K562 (cell line): ENCODE measurements around the gene SERPINA9. TPM values are rescaled to one million over a fixed set of nuclear protein-coding genes. Genes with fewer than 3 reads are reported as not detected.

Experiments used
- ATAC-seq: fragments of 200-7000 bp; cut with Tn5 transposase; 3 replicates; pipeline ENCODE4 v1.9.1; 2020; ENCODE audit warnings: moderate library complexity
- BruUV-seq: library from RNA; stranded (reverse); fragments of 400-500 nt; replicated peaks from 2 replicates; lab custom pipeline; 2021; lab: Mats Ljungman, UMichigan
- CTCF ChIA-PET: fragments of 300-600 bp; formaldehyde crosslinking; extraction: SDS; loops from one replicate; lab custom pipeline; 2021; ENCODE audit warnings: low intra/inter-chr PET ratio; lab: Yijun Ruan, JAX
- POLR2A ChIA-PET: fragments of 300-600, 350-650 bp; sonication (Branson Sonifier 250); formaldehyde crosslinking; extraction: SDS; loops from one replicate; lab custom pipeline; 2021; ENCODE audit warnings: antibody characterized with exemption, inconsistent platforms; lab: Yijun Ruan, JAX
- DNase-seq, 4 experiments: peaks; one replicate each; pipeline versions ENCODE4 v3.0.0 to v3.0.0-alpha.2; 2011 to 2018; ENCODE audit warnings: low spot score in 3 of 4, mixed read lengths in 3 of 4; ENCODE audit errors: extremely low read depth in 1 of 4
- FAIRE-seq: peaks from 2 replicates; lab custom pipeline; 2011; peaks lifted over from hg19 to GRCh38; lab: Jason Lieb, UNC
- H2AFZ ChIP-seq: 2 replicates; pipeline ENCODE4 v1.6.0; 2011; ENCODE audit warnings: low read depth, low read length, control low read depth, inconsistent platforms
- H3K27ac ChIP-seq: fragments of 200-600 bp; 3 replicates; pipeline ENCODE4 v1.8.0; 2011; ENCODE audit warnings: low read depth, mild to moderate bottlenecking, control low read depth, inconsistent platforms, low read length, moderate library complexity, mixed read lengths; ENCODE audit errors: extremely low read depth
- H3K27me3 ChIP-seq, 2 experiments: fragments of 300-600 bp in 1 of 2; 2 replicates in 1 of 2; 3 replicates in 1 of 2; pipeline versions ENCODE4 v1.6.0 to v1.8.0; 2011; ENCODE audit warnings: inconsistent platforms in 2 of 2, low read length in 2 of 2, mild to moderate bottlenecking in 1 of 2, mixed read lengths in 1 of 2, moderate library complexity in 1 of 2; ENCODE audit not compliant: control insufficient read depth in 2 of 2, insufficient read depth in 2 of 2
- H3K36me3 ChIP-seq: fragments of 300-600 bp; 3 replicates; pipeline ENCODE4 v1.8.0; 2011; ENCODE audit warnings: mild to moderate bottlenecking, low read length, inconsistent platforms; ENCODE audit not compliant: control insufficient read depth, insufficient read depth
- H3K4me1 ChIP-seq, 2 experiments: fragments of 200-600 bp in 1 of 2; replicated peaks in 1 of 2; 2 replicates in 1 of 2; 3 replicates in 1 of 2; pipeline versions ENCODE4 v1.5.1 to v1.8.0; 2011; ENCODE audit warnings: inconsistent platforms in 2 of 2, low read length in 2 of 2, mild to moderate bottlenecking in 1 of 2, mixed read lengths in 1 of 2, moderate library complexity in 1 of 2; ENCODE audit not compliant: control insufficient read depth in 2 of 2, insufficient read depth in 2 of 2
- H3K4me2 ChIP-seq: 2 replicates; pipeline ENCODE4 v1.6.1; 2011; ENCODE audit warnings: low read length, control low read depth, inconsistent platforms, mixed read lengths; ENCODE audit not compliant: insufficient read depth
- H3K4me3 ChIP-seq: fragments of 200-600 bp; sonication (generic), shearing (Covaris generic); 2 replicates; pipeline ENCODE4 v1.5.1; 2016; ENCODE audit warnings: control low read depth, inconsistent platforms
- H3K79me2 ChIP-seq: fragments of 200-600 bp; 3 replicates; pipeline ENCODE4 v1.8.0; 2011; ENCODE audit warnings: low read length, inconsistent platforms; ENCODE audit not compliant: control insufficient read depth, insufficient read depth
- H3K9ac ChIP-seq, 2 experiments: 2 replicates each; pipeline versions ENCODE4 v1.6.0 to v1.6.1; 2011; ENCODE audit warnings: low read depth in 2 of 2, low read length in 2 of 2, control low read depth in 1 of 2, inconsistent platforms in 1 of 2, mild to moderate bottlenecking in 1 of 2, mixed read lengths in 1 of 2; ENCODE audit not compliant: insufficient read depth in 1 of 2
- H3K9me1 ChIP-seq: one replicate; pipeline ENCODE4 v1.6.0; 2011; ENCODE audit warnings: inconsistent platforms, mild to moderate bottlenecking, low read length, moderate library complexity; ENCODE audit not compliant: control insufficient read depth, insufficient read depth
- H3K9me3 ChIP-seq: replicated peaks from 2 replicates; pipeline ENCODE4 v1.5.1; 2011; ENCODE audit warnings: low read depth, low read length, inconsistent platforms; ENCODE audit not compliant: control insufficient read depth, insufficient read depth
- H4K20me1 ChIP-seq: replicated peaks from 2 replicates; pipeline ENCODE4 v1.6.1; 2011; ENCODE audit warnings: low read length, inconsistent platforms, mixed read lengths; ENCODE audit not compliant: control insufficient read depth, insufficient read depth
- MLLT1 ChIP-seq, 2 experiments: fragments of 450-650 bp; IDR thresholded peaks; 2 replicates each; pipeline ENCODE4 v1.6.1; 2016
- NFRKB ChIP-seq: fragments of 450-650 bp; IDR thresholded peaks from 2 replicates; pipeline ENCODE4 v1.6.1; 2016; ENCODE audit warnings: low read depth
- NUFIP1 ChIP-seq: fragments of 450-650 bp; IDR thresholded peaks from 2 replicates; pipeline ENCODE4 v1.6.1; 2018; ENCODE audit not compliant: partially characterized antibody
- PML ChIP-seq: IDR thresholded peaks from 2 replicates; pipeline ENCODE4 v1.6.1; 2012; ENCODE audit warnings: low read length, inconsistent platforms
- SIRT6 ChIP-seq: IDR thresholded peaks from one replicate; pipeline ENCODE4 v1.6.1; 2012; ENCODE audit warnings: low read depth, mild to moderate bottlenecking, control low read depth, inconsistent platforms, low read length, moderate library complexity
- SMARCE1 ChIP-seq: fragments of 450-650 bp; IDR thresholded peaks from 2 replicates; pipeline ENCODE4 v1.7.1; 2016; ENCODE audit warnings: mild to moderate bottlenecking
- WGBS: fragments of 100-300 bp; shearing (Covaris generic); methylation state at CpG from one replicate; pipeline ENCODE4 v1.1.6; 2016; ENCODE audit warnings: low coverage, mixed read lengths; ENCODE audit not compliant: insufficient coverage; ENCODE audit errors: missing lambda C conversion rate; 5-methylcytosine and 5-hydroxymethylcytosine counted together
- in situ Hi-C: fragments of 300-500 bp; cut with MboI; formaldehyde crosslinking; loops from 4 replicates; pipeline ENCODE4 v1.15.0; 2018; ENCODE audit warnings: inconsistent platforms, mixed read lengths
- intact Hi-C: fragments of 100-400 bp; cut with micrococcal nuclease; formaldehyde crosslinking; loops from 2 replicates; pipeline ENCODE4 v1.14.2; 2022
- polyA plus RNA-seq, 8 experiments: library from polyadenylated mRNA; depleted of rRNA in 4 of 8; stranded (reverse) in 5 of 8; unstranded in 3 of 8; fragments of >200 nt; fragmentation: Nextera tagmentation in 2 of 8; fragmentation: Illumina TruSeq in 1 of 8; extraction: Ambion mirVana in 2 of 8; extraction: Trizol in 1 of 8; gene quantifications; 2 replicates each; pipeline versions ENCODE4 v1.2.1 to v1.2.3, GENCODE V29; 2011 to 2014; ENCODE audit warnings: inconsistent platforms in 1 of 8, missing spikeins in 1 of 8
- total RNA-seq, 7 experiments: library from RNA; depleted of rRNA in 6 of 7; stranded (reverse); fragments of >200 nt in 6 of 7; fragmentation: Illumina TruSeq in 2 of 7; extraction: Trizol in 2 of 7; gene quantifications; 2 replicates each; pipeline versions ENCODE4 v1.2.1 to v1.2.3, GENCODE V29; 2011 to 2021; ENCODE audit warnings: low replicate concordance in 1 of 7
- TF ChIP-seq, protein P1 (sequence below): fragments of 150-350 bp; conservative IDR thresholded peaks from 2 replicates; pipeline ENCODE4 v1.6.1; 2014; ENCODE audit warnings: low read length

The SERPINA9 gene
- total and polyA plus RNA-seq, 9 of the 15 experiments (the other 6 are each of a cell fraction or from before 2014, with no cell fraction given), result not detected

DNA sequence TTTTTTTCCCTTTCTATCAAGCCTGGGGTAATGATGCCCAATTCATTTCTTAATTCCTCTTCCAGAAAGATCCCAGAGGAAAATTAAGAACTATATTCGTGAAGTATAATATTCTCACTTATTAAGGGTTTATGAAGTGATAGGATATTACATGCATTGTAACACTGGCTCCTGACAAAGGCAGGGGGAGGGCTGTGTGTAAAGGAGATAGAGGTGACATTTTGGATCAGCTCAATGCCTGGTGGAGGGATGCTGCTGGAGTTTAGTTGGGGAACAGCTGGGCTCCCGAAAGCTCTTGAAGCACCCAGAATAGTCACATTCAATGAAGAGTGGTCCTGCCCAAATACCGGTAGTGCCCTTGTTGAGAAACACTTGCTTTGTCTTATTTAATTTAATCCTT, 24.2 kb downstream of the SERPINA9 start:
- Histone ChIP-seq H3K9me3 (no peaks in the 10 kb centered on the region), H3K4me3 (no peak overlapping the region), H2AFZ (no peak overlapping the region), H3K27me3 (no peaks in the 10 kb centered on the region), H3K27ac (no peak overlapping the region), H4K20me1 (no peaks in the 10 kb centered on the region), H3K79me2 (no peaks in the 10 kb centered on the region), H3K4me1 (no peaks in the 10 kb centered on the region), H3K4me2 (no peak overlapping the region), H3K9me1 (no peaks in the 10 kb centered on the region), H3K9ac (no peak overlapping the region), H3K36me3 (no peaks in the 10 kb centered on the region)
- WGBS, result 0% methylated on average over 3 of the region's 3 CpGs
- CTCF ChIA-PET, result no interaction called here
- no peak for FAIRE-seq
- no peak for TF ChIP-seq SIRT6
- TF ChIP-seq SMARCE1, result no peak
- no peak for TF ChIP-seq PML
- TF ChIP-seq, protein P1, sequence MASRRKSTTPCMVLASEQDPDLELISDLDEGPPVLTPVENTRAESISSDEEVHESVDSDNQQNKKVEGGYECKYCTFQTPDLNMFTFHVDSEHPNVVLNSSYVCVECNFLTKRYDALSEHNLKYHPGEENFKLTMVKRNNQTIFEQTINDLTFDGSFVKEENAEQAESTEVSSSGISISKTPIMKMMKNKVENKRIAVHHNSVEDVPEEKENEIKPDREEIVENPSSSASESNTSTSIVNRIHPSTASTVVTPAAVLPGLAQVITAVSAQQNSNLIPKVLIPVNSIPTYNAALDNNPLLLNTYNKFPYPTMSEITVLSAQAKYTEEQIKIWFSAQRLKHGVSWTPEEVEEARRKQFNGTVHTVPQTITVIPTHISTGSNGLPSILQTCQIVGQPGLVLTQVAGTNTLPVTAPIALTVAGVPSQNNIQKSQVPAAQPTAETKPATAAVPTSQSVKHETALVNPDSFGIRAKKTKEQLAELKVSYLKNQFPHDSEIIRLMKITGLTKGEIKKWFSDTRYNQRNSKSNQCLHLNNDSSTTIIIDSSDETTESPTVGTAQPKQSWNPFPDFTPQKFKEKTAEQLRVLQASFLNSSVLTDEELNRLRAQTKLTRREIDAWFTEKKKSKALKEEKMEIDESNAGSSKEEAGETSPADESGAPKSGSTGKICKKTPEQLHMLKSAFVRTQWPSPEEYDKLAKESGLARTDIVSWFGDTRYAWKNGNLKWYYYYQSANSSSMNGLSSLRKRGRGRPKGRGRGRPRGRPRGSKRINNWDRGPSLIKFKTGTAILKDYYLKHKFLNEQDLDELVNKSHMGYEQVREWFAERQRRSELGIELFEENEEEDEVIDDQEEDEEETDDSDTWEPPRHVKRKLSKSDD, result no peak
- TF ChIP-seq NFRKB, result no peak
- no peak for TF ChIP-seq MLLT1 (IDR thresholded peaks at IDR 0.05)
- no peak for TF ChIP-seq NUFIP1
- POLR2A ChIA-PET, result no interaction called here
- no peak for DNase-seq
- in situ Hi-C loops, result no loop called here
- no TSS peak for BruUV-seq
- no peak for ATAC-seq
- intact Hi-C loops, result no loop called here
